ENCODE measurements around the gene ABCA1. TPM values are rescaled to one million over a fixed set of nuclear protein-coding genes. Genes with fewer than 3 reads are reported as not detected.

The ABCA1 gene
- total RNA-seq, 2 donors from 2014 or later, result 21.6 to 34.8 TPM

- Mint-ChIP-seq H3K9me3 (no peaks in the 10 kb centered on the region), H3K36me3 (ENCODE audit: low read depth) (peaks cover 9% of the 10 kb centered on the region), H3K4me3 (no peak overlapping the region), H3K27me3 (ENCODE audit: insufficient read depth) (no peaks in the 10 kb centered on the region), H3K27ac (no peak overlapping the region), H3K4me1 (peaks cover 11% of the 10 kb centered on the region)
- TF ChIP-seq, protein P1, sequence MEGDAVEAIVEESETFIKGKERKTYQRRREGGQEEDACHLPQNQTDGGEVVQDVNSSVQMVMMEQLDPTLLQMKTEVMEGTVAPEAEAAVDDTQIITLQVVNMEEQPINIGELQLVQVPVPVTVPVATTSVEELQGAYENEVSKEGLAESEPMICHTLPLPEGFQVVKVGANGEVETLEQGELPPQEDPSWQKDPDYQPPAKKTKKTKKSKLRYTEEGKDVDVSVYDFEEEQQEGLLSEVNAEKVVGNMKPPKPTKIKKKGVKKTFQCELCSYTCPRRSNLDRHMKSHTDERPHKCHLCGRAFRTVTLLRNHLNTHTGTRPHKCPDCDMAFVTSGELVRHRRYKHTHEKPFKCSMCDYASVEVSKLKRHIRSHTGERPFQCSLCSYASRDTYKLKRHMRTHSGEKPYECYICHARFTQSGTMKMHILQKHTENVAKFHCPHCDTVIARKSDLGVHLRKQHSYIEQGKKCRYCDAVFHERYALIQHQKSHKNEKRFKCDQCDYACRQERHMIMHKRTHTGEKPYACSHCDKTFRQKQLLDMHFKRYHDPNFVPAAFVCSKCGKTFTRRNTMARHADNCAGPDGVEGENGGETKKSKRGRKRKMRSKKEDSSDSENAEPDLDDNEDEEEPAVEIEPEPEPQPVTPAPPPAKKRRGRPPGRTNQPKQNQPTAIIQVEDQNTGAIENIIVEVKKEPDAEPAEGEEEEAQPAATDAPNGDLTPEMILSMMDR (conservative IDR thresholded peaks at IDR 0.05), result no peak
- H3K27ac ChIP-seq (ENCODE audit: low read depth, low read length), result no peak overlapping the region
- peak; percentile 52 for DNase-seq
- H3K27me3 ChIP-seq (ENCODE audit: control insufficient read depth, insufficient read depth, low read length, poor library complexity, severe bottlenecking), result no peaks in the 10 kb centered on the region
- H3K4me1 ChIP-seq (ENCODE audit: control insufficient read depth, insufficient read depth, low read length), result no peaks in the 10 kb centered on the region
- WGBS, 2 experiments (ENCODE audit: insufficient coverage in 1 of 2, insufficient read length in 1 of 2), result 79 to 92% methylated on average over 3 to 4 of the region's 4 CpGs
- no peak overlapping the region for H3K4me3 ChIP-seq (ENCODE audit: low read length)
- H3K9me3 ChIP-seq (ENCODE audit: control insufficient read depth, low read length), result no peaks in the 10 kb centered on the region
- H3K9ac ChIP-seq (ENCODE audit: extremely low read depth, low read length, poor library complexity, severe bottlenecking), result no peak overlapping the region
- peaks cover 33% of the 10 kb centered on the region for H3K36me3 ChIP-seq (ENCODE audit: control insufficient read depth, insufficient read depth, low read length)
Observed at GRCh38 chr9:104778802-104779201, 149.2 kb downstream of the ABCA1 start.

DNA sequence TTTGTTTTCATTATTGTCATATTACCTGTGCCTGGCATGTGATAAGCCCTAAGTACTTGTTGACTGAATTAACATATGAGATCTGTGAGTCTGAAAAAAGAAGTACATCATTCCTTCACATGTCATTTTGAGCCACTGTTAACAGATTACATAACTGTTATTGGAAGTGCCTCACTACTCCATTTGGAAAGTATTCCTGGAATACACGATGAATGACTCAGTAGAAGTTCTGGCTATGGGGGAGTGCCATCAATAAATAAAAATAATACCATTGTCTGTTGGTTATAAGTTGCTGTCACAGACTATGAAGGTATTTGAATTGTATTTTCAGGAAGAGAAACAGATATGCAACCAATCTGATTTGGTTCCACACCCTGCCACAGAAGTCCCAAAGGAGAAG is 151.2 kb downstream of the ABCA1 start:
- H3K4me1 Mint-ChIP-seq, result peaks cover 11% of the 10 kb centered on the region

DNA sequence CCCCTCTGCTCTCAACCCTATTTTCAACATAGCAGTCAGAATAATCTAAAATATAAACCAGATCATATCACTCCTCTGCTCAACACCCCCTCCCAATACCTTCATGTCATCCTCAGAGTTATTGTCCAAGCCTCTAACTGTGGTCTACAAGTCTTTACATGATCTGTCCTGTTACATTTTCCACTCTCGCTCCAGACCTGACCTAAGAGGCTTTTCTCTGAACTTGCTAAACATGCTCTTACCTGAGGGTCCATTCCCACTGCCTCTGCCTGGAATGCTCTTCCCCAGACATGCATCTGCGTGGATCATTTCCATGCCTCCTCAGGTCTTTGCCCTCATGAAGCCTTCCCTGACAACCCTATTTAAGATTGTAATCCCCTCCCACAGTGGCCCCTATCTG is 152.0 kb downstream of the ABCA1 start:
- Histone ChIP-seq H3K27ac (ENCODE audit: low read depth, low read length) (no peak overlapping the region), H3K9me3 (ENCODE audit: control insufficient read depth, low read length) (no peaks in the 10 kb centered on the region), H3K9ac (ENCODE audit: extremely low read depth, low read length, poor library complexity, severe bottlenecking) (no peak overlapping the region), H3K36me3 (ENCODE audit: control insufficient read depth, insufficient read depth, low read length) (peaks cover 6% of the 10 kb centered on the region), H3K4me3 (ENCODE audit: low read length) (no peak overlapping the region), H3K27me3 (ENCODE audit: control insufficient read depth, insufficient read depth, low read length, poor library complexity, severe bottlenecking) (no peaks in the 10 kb centered on the region), H3K4me1 (ENCODE audit: control insufficient read depth, insufficient read depth, low read length) (no peaks in the 10 kb centered on the region)
- H3K27ac Mint-ChIP-seq, result no peak overlapping the region
- peaks cover 11% of the 10 kb centered on the region for H3K4me1 Mint-ChIP-seq
- no peaks in the 10 kb centered on the region for H3K9me3 Mint-ChIP-seq
- peaks cover 2% of the 10 kb centered on the region for H3K36me3 Mint-ChIP-seq (ENCODE audit: low read depth)
- no peak overlapping the region for H3K4me3 Mint-ChIP-seq
- H3K27me3 Mint-ChIP-seq (ENCODE audit: insufficient read depth), result no peaks in the 10 kb centered on the region
- no peak for DNase-seq
- 94 to 95% methylated on average over 2 of the region's 2 CpGs for WGBS, 2 experiments (ENCODE audit: insufficient coverage in 1 of 2, insufficient read length in 1 of 2)
- TF ChIP-seq, protein P1 (conservative IDR thresholded peaks at IDR 0.05), result no peak

More for the DNA sequence above, 151.2 kb downstream of the ABCA1 start:
- H3K4me3 Mint-ChIP-seq, result no peak overlapping the region
- H3K27me3 Mint-ChIP-seq (ENCODE audit: insufficient read depth), result no peaks in the 10 kb centered on the region
- Histone ChIP-seq H3K4me3 (ENCODE audit: low read length) (no peak overlapping the region), H3K27ac (ENCODE audit: low read depth, low read length) (no peak overlapping the region), H3K27me3 (ENCODE audit: control insufficient read depth, insufficient read depth, low read length, poor library complexity, severe bottlenecking) (no peaks in the 10 kb centered on the region), H3K4me1 (ENCODE audit: control insufficient read depth, insufficient read depth, low read length) (no peaks in the 10 kb centered on the region), H3K36me3 (ENCODE audit: control insufficient read depth, insufficient read depth, low read length) (peaks cover 14% of the 10 kb centered on the region), H3K9ac (ENCODE audit: extremely low read depth, low read length, poor library complexity, severe bottlenecking) (no peak overlapping the region), H3K9me3 (ENCODE audit: control insufficient read depth, low read length) (no peaks in the 10 kb centered on the region)
- WGBS, 2 experiments (ENCODE audit: insufficient coverage in 1 of 2, insufficient read length in 1 of 2), result 100% methylated on average over 1 of the region's 1 CpG; no CpG with 5 or more reads in 1 of the 2 experiments
- no peak for DNase-seq
- no peaks in the 10 kb centered on the region for H3K36me3 Mint-ChIP-seq (ENCODE audit: low read depth)
- no peaks in the 10 kb centered on the region for H3K9me3 Mint-ChIP-seq
- TF ChIP-seq, protein P1 (conservative IDR thresholded peaks at IDR 0.05), result no peak
- no peak overlapping the region for H3K27ac Mint-ChIP-seq
